Activated naive CD8-positive, alpha-beta T cell treated with anti-CD3 and anti-CD28 coated beads, Interleukin-2, amount 50 U/mL, for 24 hours (primary cell): ENCODE measurements around the gene HOXA5.

Experiments used
- ATAC-seq: fragments of 150-1000 bp; cut with Tn5 transposase; one replicate; pipeline ENCODE4 v1.10.0; 2021
- DNase-seq: peaks from one replicate; pipeline ENCODE4 v3.0.0; 2021
- H3K27ac Mint-ChIP-seq: one replicate; pipeline ENCODE4 v1.8.0; 2021; ENCODE audit warnings: mild to moderate bottlenecking, mixed read lengths
- H3K27me3 Mint-ChIP-seq: one replicate; pipeline ENCODE4 v1.8.0; 2021; ENCODE audit warnings: mixed read lengths
- H3K36me3 Mint-ChIP-seq: one replicate; pipeline ENCODE4 v1.8.0; 2021; ENCODE audit warnings: low read depth, mixed read lengths
- H3K4me1 Mint-ChIP-seq: one replicate; pipeline ENCODE4 v1.8.0; 2021; ENCODE audit warnings: mixed read lengths
- H3K4me3 Mint-ChIP-seq: one replicate; pipeline ENCODE4 v1.8.0; 2021; ENCODE audit warnings: mild to moderate bottlenecking, moderate library complexity, mixed read lengths
- H3K9me3 Mint-ChIP-seq: one replicate; pipeline ENCODE4 v1.8.0; 2021; ENCODE audit warnings: mixed read lengths

The HOXA5 gene

GRCh38 chr7:27185013-27185853, 41.8 kb upstream of the HOXA5 start, which contains the start of gene HOXA11:
HOXA11 (minus strand) TSS chr7:27185232; CDS start chr7:27185144, 88 bp downstream.
- peaks cover 87% of the 10 kb centered on the region for H3K27me3 Mint-ChIP-seq
- peak within 1 kb of the TSS; percentile 59 for H3K27ac Mint-ChIP-seq
- H3K36me3 Mint-ChIP-seq: no peaks in the 10 kb centered on the region
- no peaks in the 10 kb centered on the region for H3K9me3 Mint-ChIP-seq
- DNase-seq: no peak
- peaks cover 39% of the 10 kb centered on the region for H3K4me1 Mint-ChIP-seq
- ATAC-seq: no peak
- H3K4me3 Mint-ChIP-seq: peak within 1 kb of the TSS; percentile 69

GRCh38 chr7:27184337-27185012, 41.0 kb upstream of the HOXA5 start:
- Mint-ChIP-seq H3K27me3 (peaks cover 85% of the 10 kb centered on the region), H3K9me3 (no peaks in the 10 kb centered on the region), H3K4me1 (peaks cover 42% of the 10 kb centered on the region), H3K27ac (peak overlapping the region; percentile 59), H3K36me3 (no peaks in the 10 kb centered on the region), H3K4me3 (peak overlapping the region; percentile 69)
- ATAC-seq (peak; percentile 41), DNase-seq (no peak)

- ATAC-seq (no peak), DNase-seq (peak; percentile 6)
- peaks cover 43% of the 10 kb centered on the region for H3K4me1 Mint-ChIP-seq
- H3K4me3 Mint-ChIP-seq: peak overlapping the region; percentile 61
- no peak overlapping the region for H3K27ac Mint-ChIP-seq
- no peaks in the 10 kb centered on the region for H3K36me3 Mint-ChIP-seq
- H3K27me3 Mint-ChIP-seq: peaks cover 88% of the 10 kb centered on the region
- no peaks in the 10 kb centered on the region for H3K9me3 Mint-ChIP-seq
Observed at GRCh38 chr7:27183682-27184336, 40.3 kb upstream of the HOXA5 start.

DNA sequence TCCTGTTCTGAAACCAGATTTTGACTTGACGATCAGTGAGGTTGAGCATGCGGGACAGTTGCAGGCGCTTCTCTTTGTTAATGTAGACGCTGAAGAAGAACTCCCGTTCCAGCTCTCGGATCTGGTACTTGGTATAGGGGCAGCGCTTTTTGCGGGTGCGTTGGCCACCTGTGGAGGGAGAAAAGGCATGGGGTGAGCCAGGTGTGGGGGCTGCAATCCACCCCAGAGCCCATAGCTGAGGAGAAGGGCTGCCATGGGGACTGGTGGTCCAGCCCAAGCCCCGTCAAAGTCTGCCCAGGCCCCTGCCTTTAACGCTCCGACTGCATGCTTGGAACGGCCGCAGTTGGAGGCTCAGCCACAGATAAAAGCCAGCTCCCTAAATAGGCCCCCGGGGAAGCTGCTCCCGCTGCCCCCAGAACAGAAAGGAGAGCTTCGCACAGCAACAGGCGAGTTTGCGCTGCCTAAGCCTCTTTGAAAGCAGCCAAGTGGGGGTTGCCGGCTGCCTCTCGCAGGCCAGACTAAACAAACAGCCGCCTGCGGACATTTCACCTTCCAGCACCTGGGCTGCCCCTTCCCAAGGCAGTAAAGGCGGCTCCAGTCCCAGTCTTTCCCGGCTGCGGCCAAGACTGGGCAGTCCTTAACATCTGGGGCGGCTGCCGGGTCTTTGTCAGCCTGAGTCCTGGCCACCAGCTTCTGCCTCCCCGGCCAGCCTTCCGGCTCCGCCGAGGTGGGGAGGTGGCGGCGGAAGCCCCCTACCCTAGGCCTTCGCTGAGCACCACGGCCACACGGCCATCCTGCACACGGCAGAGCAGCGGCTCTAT, 39.6 kb upstream of the HOXA5 start:
- Mint-ChIP-seq H3K27ac (no peak overlapping the region), H3K27me3 (peaks cover 88% of the 10 kb centered on the region), H3K36me3 (no peaks in the 10 kb centered on the region), H3K9me3 (no peaks in the 10 kb centered on the region), H3K4me1 (peaks cover 36% of the 10 kb centered on the region), H3K4me3 (no peak overlapping the region)
- DNase-seq (peak; percentile 1), ATAC-seq (no peak)

- Mint-ChIP-seq H3K4me3 (no peak overlapping the region), H3K36me3 (no peaks in the 10 kb centered on the region), H3K27ac (no peak overlapping the region), H3K4me1 (peaks cover 30% of the 10 kb centered on the region), H3K9me3 (no peaks in the 10 kb centered on the region), H3K27me3 (peaks cover 88% of the 10 kb centered on the region)
- no peak for DNase-seq
- no peak for ATAC-seq
Observed at GRCh38 chr7:27182285-27182841, 38.9 kb upstream of the HOXA5 start.

- Mint-ChIP-seq H3K4me3 (no peak overlapping the region), H3K4me1 (peaks cover 30% of the 10 kb centered on the region), H3K9me3 (no peaks in the 10 kb centered on the region), H3K36me3 (no peaks in the 10 kb centered on the region), H3K27ac (no peak overlapping the region), H3K27me3 (peaks cover 84% of the 10 kb centered on the region)
- ATAC-seq: no peak
- peak; percentile 0 for DNase-seq
Observed at GRCh38 chr7:27181795-27182275, 38.4 kb upstream of the HOXA5 start.

- Mint-ChIP-seq H3K4me1 (peaks cover 24% of the 10 kb centered on the region), H3K4me3 (no peak overlapping the region), H3K27me3 (peaks cover 84% of the 10 kb centered on the region), H3K36me3 (no peaks in the 10 kb centered on the region), H3K27ac (no peak overlapping the region), H3K9me3 (no peaks in the 10 kb centered on the region)
- DNase-seq: no peak
- ATAC-seq: no peak
Observed at GRCh38 chr7:27180431-27181420, 37.2 kb upstream of the HOXA5 start.

- Mint-ChIP-seq H3K4me1 (peaks cover 15% of the 10 kb centered on the region), H3K27me3 (peaks cover 83% of the 10 kb centered on the region), H3K27ac (no peak overlapping the region), H3K36me3 (no peaks in the 10 kb centered on the region), H3K9me3 (no peaks in the 10 kb centered on the region), H3K4me3 (peak overlapping the region; percentile 42)
- DNase-seq (peak; percentile 74), ATAC-seq (peak; percentile 64)
Observed at GRCh38 chr7:27179503-27180430, 36.3 kb upstream of the HOXA5 start.

GRCh38 chr7:27179030-27179429, 35.5 kb upstream of the HOXA5 start:
- Mint-ChIP-seq H3K9me3 (no peaks in the 10 kb centered on the region), H3K36me3 (no peaks in the 10 kb centered on the region), H3K4me3 (no peak overlapping the region), H3K4me1 (peaks cover 13% of the 10 kb centered on the region), H3K27me3 (peaks cover 81% of the 10 kb centered on the region), H3K27ac (no peak overlapping the region)
- ATAC-seq (no peak), DNase-seq (no peak)

GRCh38 chr7:27178366-27178765, 34.9 kb upstream of the HOXA5 start:
- H3K4me1 Mint-ChIP-seq: peaks cover 7% of the 10 kb centered on the region
- peaks cover 76% of the 10 kb centered on the region for H3K27me3 Mint-ChIP-seq
- no peak overlapping the region for H3K4me3 Mint-ChIP-seq
- no peaks in the 10 kb centered on the region for H3K36me3 Mint-ChIP-seq
- H3K27ac Mint-ChIP-seq: no peak overlapping the region
- H3K9me3 Mint-ChIP-seq: no peaks in the 10 kb centered on the region
- ATAC-seq (no peak), DNase-seq (no peak)

DNA sequence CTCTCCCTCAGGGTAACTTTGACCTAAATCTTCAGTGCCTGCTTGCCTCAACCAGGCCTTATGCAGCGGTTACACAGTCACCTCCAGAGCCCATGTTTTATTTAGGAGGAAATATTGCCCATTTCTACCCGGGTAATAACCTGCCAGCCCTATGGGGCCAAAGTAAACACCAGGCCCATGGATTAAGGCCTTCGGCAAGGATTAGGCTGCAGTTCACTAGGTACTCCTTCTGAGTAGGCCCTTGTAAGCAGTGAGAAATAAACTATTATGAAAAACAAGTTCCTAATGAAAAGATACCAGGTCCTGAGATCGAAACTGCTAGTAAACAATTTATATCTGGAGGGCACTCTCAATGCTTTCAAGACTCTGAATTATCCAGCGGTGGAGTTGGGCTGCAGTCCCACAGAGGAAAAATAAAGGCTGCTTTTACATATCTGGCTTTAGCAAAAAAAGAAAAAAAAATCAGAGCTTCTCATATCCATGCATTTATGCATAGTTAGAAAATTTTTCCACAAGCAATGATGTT, 34.4 kb upstream of the HOXA5 start:
- Mint-ChIP-seq H3K27me3 (peaks cover 76% of the 10 kb centered on the region), H3K4me3 (no peak overlapping the region), H3K36me3 (no peaks in the 10 kb centered on the region), H3K27ac (no peak overlapping the region), H3K4me1 (peaks cover 7% of the 10 kb centered on the region), H3K9me3 (no peaks in the 10 kb centered on the region)
- no peak for DNase-seq
- no peak for ATAC-seq
